Keratinocyte (primary cell): ENCODE data around the gene RNF34. TPM values are rescaled to one million over a fixed set of nuclear protein-coding genes. Genes with fewer than 3 reads are reported as not detected.

Experiments
- DNase-seq: peaks from one replicate; pipeline ENCODE4 v3.0.0-alpha.2; 2011; ENCODE audit warnings: low read depth, missing footprints, low spot score
- FAIRE-seq: peaks from 2 replicates; lab custom pipeline; 2011; peaks lifted over from hg19 to GRCh38; lab: Jason Lieb, UNC
- H2AFZ ChIP-seq: 2 replicates; pipeline ENCODE4 v1.6.0; 2012; ENCODE audit warnings: low read length, control low read depth, inconsistent platforms; ENCODE audit not compliant: control insufficient read depth
- H3K27ac ChIP-seq: 2 replicates; pipeline ENCODE4 v1.5.1; 2011; ENCODE audit warnings: low read length; ENCODE audit not compliant: control insufficient read depth, insufficient read depth
- H3K27me3 ChIP-seq: 3 replicates; pipeline ENCODE4 v1.6.0; 2011; ENCODE audit warnings: low read length; ENCODE audit not compliant: control insufficient read depth, insufficient read depth; ENCODE audit errors: extremely low read depth
- H3K36me3 ChIP-seq, 2 experiments: 2 replicates in 1 of 2; 3 replicates in 1 of 2; pipeline ENCODE4 v1.5.1; 2011; ENCODE audit warnings: low read length in 2 of 2, mild to moderate bottlenecking in 1 of 2; ENCODE audit not compliant: control insufficient read depth in 2 of 2, insufficient read depth in 2 of 2; ENCODE audit errors: extremely low read depth in 1 of 2
- H3K4me1 ChIP-seq: 3 replicates; pipeline ENCODE4 v1.5.1; 2011; ENCODE audit warnings: low read length; ENCODE audit not compliant: control insufficient read depth, insufficient read depth; ENCODE audit errors: extremely low read depth
- H3K4me2 ChIP-seq: 3 replicates; pipeline ENCODE4 v1.6.0; 2011; ENCODE audit warnings: low read depth, low read length; ENCODE audit not compliant: control insufficient read depth, insufficient read depth; ENCODE audit errors: extremely low read depth
- H3K4me3 ChIP-seq, 3 experiments: fragments of 200-600 bp in 1 of 3; sonication (generic) in 1 of 3; 2 replicates in 2 of 3; 3 replicates in 1 of 3; pipeline ENCODE4 v1.5.1; 2011 to 2016; ENCODE audit warnings: low read length in 3 of 3, mild to moderate bottlenecking in 3 of 3, control low read depth in 2 of 3, inconsistent platforms in 1 of 3, low read depth in 1 of 3, mixed read lengths in 1 of 3, mixed run types in 1 of 3, moderate library complexity in 1 of 3; ENCODE audit not compliant: control insufficient read depth in 2 of 3, insufficient read depth in 2 of 3; ENCODE audit errors: extremely low read depth in 1 of 3
- H3K79me2 ChIP-seq: 2 replicates; pipeline ENCODE4 v1.6.0; 2012; ENCODE audit warnings: low read length; ENCODE audit not compliant: control insufficient read depth, insufficient read depth
- H3K9ac ChIP-seq: 3 replicates; pipeline ENCODE4 v1.6.0; 2011; ENCODE audit warnings: low read length; ENCODE audit not compliant: control insufficient read depth, insufficient read depth; ENCODE audit errors: extremely low read depth
- H3K9me1 ChIP-seq: 3 replicates; pipeline ENCODE4 v1.6.0; 2011; ENCODE audit warnings: low read length; ENCODE audit not compliant: control insufficient read depth, insufficient read depth; ENCODE audit errors: extremely low read depth
- H3K9me3 ChIP-seq: 2 replicates; pipeline ENCODE4 v1.5.1; 2012; ENCODE audit warnings: low read depth, low read length; ENCODE audit not compliant: control insufficient read depth
- H4K20me1 ChIP-seq: 3 replicates; pipeline ENCODE4 v1.6.0; 2011; ENCODE audit warnings: low read length; ENCODE audit not compliant: control insufficient read depth, insufficient read depth; ENCODE audit errors: extremely low read depth
- EZH2 ChIP-seq: IDR thresholded peaks from one replicate; pipeline ENCODE4 v1.6.1; 2012; ENCODE audit warnings: inconsistent platforms, mild to moderate bottlenecking, low read length, moderate library complexity
- dilution Hi-C: fragments of 300-500 bp; cut with MboI; formaldehyde crosslinking; loops from one replicate; pipeline ENCODE4 v1.7.0; 2020; ENCODE audit warnings: low sequenced_read_pairs; ENCODE audit not compliant: extremely low pct_ligation_motif_present
- polyA plus RNA-seq, 5 experiments: library from polyadenylated mRNA; depleted of rRNA in 3 of 5; stranded (reverse) in 3 of 5; stranded (forward) in 1 of 5; unstranded in 1 of 5; fragments of >200 nt; gene quantifications; 1 replicate in 1 of 5; 2 replicates in 3 of 5; 3 replicates in 1 of 5; pipeline versions ENCODE4 v1.2.1 to v1.2.3, GENCODE V29; 2011 to 2012; ENCODE audit warnings: missing spikeins in 2 of 5, low read depth in 1 of 5, low replicate concordance in 1 of 5
- TF ChIP-seq, protein P1 (sequence below), 3 experiments: IDR thresholded peaks in 1 of 3; conservative IDR thresholded peaks in 1 of 3; optimal IDR thresholded peaks in 1 of 3; 2 replicates in 2 of 3; 3 replicates in 1 of 3; pipeline versions ENCODE3 to v1.5.1; 2011; ENCODE audit warnings: low read length in 3 of 3, mild to moderate bottlenecking in 3 of 3, moderate library complexity in 2 of 3, control low read depth in 1 of 3, inconsistent platforms in 1 of 3; ENCODE audit not compliant: insufficient read depth in 2 of 3; ENCODE audit errors: extremely low read depth in 1 of 3

RNF34 gene
- polyA plus RNA-seq, 1 donor (not counting 4 experiments of a cell fraction or from before 2014, with no cell fraction given), result 39.0 TPM

DNA sequence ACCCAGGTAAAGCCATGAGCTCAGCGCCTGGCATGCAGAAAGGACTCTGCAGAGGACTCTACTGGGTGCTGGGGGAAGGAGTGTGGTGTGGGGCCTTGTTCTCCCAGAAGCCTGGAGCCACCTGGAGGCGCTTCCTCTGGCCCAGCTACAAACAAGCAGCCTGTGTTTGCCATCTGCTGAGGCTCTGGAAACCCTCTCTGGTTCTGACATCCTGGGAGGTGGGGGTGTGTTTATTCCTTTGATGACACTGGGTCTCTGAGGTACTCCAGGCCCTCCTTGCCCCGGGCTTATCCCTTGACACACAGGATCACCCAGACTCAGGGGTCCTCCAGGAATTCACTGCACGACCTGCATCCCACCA is 44.9 kb downstream of the RNF34 start:
- no peaks in the 10 kb centered on the region for H3K27me3 ChIP-seq
- H3K9ac ChIP-seq, result no peak overlapping the region
- H3K4me1 ChIP-seq, result peaks cover 6% of the 10 kb centered on the region
- H3K79me2 ChIP-seq, result peaks cover 6% of the 10 kb centered on the region
- H3K36me3 ChIP-seq, result peaks cover 10 to 23% of the 10 kb centered on the region in 2 experiments
- TF ChIP-seq EZH2, result no peak
- TF ChIP-seq, protein P1, sequence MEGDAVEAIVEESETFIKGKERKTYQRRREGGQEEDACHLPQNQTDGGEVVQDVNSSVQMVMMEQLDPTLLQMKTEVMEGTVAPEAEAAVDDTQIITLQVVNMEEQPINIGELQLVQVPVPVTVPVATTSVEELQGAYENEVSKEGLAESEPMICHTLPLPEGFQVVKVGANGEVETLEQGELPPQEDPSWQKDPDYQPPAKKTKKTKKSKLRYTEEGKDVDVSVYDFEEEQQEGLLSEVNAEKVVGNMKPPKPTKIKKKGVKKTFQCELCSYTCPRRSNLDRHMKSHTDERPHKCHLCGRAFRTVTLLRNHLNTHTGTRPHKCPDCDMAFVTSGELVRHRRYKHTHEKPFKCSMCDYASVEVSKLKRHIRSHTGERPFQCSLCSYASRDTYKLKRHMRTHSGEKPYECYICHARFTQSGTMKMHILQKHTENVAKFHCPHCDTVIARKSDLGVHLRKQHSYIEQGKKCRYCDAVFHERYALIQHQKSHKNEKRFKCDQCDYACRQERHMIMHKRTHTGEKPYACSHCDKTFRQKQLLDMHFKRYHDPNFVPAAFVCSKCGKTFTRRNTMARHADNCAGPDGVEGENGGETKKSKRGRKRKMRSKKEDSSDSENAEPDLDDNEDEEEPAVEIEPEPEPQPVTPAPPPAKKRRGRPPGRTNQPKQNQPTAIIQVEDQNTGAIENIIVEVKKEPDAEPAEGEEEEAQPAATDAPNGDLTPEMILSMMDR (optimal IDR thresholded peaks at IDR 0.05 in 1 of 3, IDR thresholded peaks at IDR 0.05 in 1 of 3, conservative IDR thresholded peaks at IDR 0.05 in 1 of 3; ENCODE audit: extremely low read depth in 1 of 3, insufficient read depth in 2 of 3, low read length in 3 of 3), result no peak
- H3K4me3 ChIP-seq, result no peak overlapping the region
- H3K4me2 ChIP-seq, result no peak overlapping the region
- FAIRE-seq, result no peak
- no peaks in the 10 kb centered on the region for H3K9me1 ChIP-seq
- dilution Hi-C loops, result no loop called here
- no peak overlapping the region for H2AFZ ChIP-seq
- H4K20me1 ChIP-seq, result no peaks in the 10 kb centered on the region
- DNase-seq, result no peak
- no peak overlapping the region for H3K27ac ChIP-seq
- no peaks in the 10 kb centered on the region for H3K9me3 ChIP-seq

DNA sequence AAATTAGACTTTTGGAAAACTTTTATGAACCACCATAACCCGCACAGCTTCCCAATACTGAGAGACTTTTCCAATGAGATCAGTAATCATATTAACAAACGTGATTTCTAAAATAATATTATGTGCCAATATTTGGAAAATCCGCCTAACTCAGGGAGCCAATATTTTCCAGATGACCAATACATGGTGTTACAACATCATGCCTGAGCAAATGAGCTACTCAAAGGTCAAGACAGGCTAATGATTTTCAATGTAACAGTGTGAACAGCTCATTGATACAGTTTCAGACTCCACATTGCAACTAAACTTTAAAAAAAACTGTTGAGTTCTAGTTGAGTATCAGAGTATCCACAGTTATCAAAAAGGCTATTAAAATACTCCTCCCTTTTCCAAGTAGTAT is 46.8 kb downstream of the RNF34 start:
- dilution Hi-C loops, result no loop called here
- peak; percentile 23 for FAIRE-seq
- H3K79me2 ChIP-seq, result peaks cover 6% of the 10 kb centered on the region
- no peak overlapping the region for H3K9ac ChIP-seq
- no peak overlapping the region for H2AFZ ChIP-seq
- H3K9me1 ChIP-seq, result no peaks in the 10 kb centered on the region
- H3K4me3 ChIP-seq, result no peak overlapping the region
- H4K20me1 ChIP-seq, result no peaks in the 10 kb centered on the region
- TF ChIP-seq, protein P1 (optimal IDR thresholded peaks at IDR 0.05 in 1 of 3, IDR thresholded peaks at IDR 0.05 in 1 of 3, conservative IDR thresholded peaks at IDR 0.05 in 1 of 3; ENCODE audit: extremely low read depth in 1 of 3, insufficient read depth in 2 of 3, low read length in 3 of 3), result no peak
- TF ChIP-seq EZH2, result no peak
- no peak overlapping the region for H3K4me2 ChIP-seq
- no peaks in the 10 kb centered on the region for H3K27me3 ChIP-seq
- H3K4me1 ChIP-seq, result peaks cover 6% of the 10 kb centered on the region
- DNase-seq, result no peak
- no peak overlapping the region for H3K27ac ChIP-seq
- no peaks in the 10 kb centered on the region for H3K9me3 ChIP-seq
- peaks cover 6 to 17% of the 10 kb centered on the region in 2 experiments for H3K36me3 ChIP-seq
